Dedifferentiated amniotic fluid mesenchymal stem cell (primary cell): Measurements from ENCODE around the gene SPDEF.

Experiments
- DNase-seq: peaks from one replicate; pipeline ENCODE4 v3.0.0-alpha.2; 2016; ENCODE audit errors: extremely low spot score

Gene SPDEF

DNA sequence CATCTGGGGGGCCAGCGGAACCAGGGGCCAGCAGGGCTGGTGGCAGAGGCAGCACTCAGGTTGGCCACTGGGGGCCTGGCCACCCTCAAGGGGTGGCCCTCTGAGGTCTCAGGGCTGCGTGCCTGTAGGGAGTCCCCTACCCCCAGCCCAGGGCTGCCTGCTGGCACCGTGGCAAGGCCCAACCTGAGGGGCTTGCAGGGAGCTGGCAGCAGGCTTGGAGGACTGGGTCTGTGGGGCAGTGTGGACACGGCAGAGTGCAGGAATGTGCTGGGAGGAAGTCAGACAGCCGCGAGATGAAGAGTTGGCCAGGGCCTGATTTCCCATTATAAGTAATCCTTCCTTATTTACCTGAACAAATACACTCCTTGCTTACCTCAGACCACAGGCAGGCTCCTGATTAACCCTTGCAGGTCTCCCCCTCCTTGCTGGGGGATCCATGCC, at the start of gene SPDEF:
Gene SPDEF, minus strand, starts transcription at position 299 of the 441 bp plus-strand sequence. CDS start 11,874 bp downstream, outside the sequence.
- no peak for DNase-seq

DNA sequence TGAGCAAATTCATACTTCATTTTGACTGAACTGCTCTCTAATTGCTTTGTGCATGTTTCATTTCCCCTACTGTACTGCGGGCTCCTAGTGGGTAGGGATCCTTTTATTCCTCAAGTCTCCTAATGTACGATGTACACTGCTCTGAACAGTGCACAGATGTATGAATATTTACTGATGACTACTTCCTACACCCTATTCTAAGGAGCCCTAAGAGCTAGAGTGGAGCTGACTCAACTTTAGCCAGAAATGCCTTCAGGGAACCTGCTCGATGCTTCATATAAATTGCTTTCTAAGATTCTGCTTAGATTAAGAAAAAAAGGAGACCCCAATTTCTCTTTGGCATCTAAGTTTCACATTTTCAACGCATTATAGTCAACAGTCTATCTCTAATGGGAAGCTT, 47.6 kb upstream of the SPDEF start:
- DNase-seq, result no peak

DNA sequence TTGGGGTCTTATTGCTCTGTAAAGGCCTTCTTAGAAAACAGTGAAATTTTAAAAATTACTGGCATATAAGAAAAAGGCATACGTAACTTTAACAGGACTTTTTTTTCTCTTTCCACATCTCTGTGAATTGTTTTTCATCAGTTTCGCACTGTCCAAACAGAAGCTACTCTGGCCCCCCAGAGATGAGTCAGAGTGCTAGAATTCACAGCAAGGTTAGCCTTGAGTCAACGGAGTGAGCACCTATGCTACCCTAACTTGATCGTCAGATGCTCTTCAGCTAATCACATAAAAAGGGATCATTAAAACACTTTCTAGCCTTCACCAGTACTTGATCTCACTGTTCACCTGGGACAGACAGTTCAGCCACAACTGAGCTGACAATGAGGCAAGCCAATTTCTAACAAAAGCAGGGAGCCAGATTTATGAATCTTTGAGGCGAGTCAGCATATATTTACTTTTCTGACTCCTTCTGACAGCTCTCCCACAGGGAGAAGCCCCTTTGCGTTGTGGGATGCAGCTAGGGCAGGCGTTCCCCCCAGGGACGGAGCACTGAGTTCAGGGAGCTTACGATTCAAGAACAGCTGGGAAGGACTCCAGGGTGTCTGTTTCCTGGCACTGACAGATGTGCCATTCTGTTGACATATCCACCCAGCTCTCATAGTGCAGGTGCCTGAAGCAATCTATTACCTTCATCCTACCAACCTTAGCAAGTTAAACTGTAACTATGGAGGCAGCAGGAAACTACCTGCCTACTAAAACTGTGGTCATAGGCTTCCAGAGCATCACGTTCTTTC, 46.4 kb upstream of the SPDEF start:
- no peak for DNase-seq

DNA sequence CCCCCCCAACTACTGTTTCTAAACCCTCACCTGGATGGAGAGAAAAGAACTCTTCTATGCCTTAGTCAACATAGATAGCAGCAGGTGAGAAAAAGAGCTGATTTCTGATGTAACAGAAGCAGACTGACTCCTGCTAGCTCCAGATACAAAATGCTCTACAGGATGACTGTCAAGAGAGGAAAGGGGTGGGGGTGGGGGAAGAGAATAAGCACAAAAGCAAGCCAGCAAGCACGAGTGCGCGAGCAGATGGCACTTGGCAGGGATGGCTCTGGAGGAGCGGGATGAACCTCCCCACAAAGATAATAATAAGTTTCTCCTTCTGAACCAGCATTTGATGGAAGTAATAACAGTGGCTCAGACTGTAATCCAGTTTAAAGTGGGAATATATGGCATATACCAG, 45.6 kb upstream of the SPDEF start:
- no peak for DNase-seq

DNA sequence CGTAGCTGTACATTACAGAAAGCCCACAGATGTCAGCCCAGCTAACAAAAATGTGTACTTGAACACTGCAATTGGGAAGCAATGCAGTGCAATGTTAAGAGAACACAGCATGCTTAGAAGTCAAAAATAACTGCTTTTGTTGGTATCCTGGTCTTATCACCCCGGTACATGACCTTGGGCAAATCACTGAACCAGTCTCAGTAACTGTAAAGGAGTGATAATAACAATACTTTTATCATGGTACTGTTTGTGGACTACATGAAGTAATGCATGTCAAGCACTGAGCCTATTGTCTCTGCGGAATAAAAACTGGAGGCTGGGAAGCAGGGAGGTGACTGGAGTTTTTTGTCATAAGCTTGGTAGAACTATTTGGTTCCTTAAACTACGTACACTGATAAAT, 44.7 kb upstream of the SPDEF start:
- DNase-seq, result no peak

DNA sequence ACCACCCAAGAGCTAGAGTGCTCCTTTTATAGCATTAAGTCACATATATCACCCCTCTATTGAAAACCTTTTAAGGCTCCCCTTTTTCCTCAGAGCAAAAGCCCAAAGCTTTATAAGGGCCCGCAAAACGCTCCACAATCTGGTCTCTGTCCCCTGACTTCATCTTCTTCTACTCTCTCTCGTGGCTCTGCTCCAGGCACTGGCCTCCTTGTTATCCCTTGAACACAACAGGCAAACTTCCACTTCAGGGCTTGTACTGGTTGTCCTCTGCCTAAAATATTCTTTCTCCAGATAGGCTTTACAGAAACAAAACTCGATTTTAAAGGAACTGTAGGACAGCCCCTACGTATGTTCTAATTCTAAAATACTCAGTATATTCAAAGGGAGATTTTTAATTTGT, 44.0 kb upstream of the SPDEF start:
- DNase-seq, result no peak

DNA sequence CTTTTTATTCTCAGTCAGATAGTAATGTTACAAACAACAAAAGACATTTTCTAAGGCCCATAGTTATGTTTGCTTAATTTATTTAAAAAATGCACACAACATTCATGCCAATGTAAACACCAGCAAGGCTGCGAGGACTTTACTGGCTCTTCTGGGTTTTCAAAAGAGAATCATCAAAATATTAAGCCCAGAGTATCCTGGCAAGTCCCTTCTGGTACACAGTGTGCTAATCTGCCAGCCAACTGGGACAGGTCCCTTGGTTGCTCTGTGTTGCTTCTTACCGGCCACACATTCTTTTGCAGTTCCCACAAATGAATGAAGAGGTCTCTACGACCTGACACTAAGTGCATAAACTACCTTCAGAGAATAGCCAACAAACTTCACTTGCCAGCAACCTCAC, 42.6 kb upstream of the SPDEF start:
- no peak for DNase-seq

DNA sequence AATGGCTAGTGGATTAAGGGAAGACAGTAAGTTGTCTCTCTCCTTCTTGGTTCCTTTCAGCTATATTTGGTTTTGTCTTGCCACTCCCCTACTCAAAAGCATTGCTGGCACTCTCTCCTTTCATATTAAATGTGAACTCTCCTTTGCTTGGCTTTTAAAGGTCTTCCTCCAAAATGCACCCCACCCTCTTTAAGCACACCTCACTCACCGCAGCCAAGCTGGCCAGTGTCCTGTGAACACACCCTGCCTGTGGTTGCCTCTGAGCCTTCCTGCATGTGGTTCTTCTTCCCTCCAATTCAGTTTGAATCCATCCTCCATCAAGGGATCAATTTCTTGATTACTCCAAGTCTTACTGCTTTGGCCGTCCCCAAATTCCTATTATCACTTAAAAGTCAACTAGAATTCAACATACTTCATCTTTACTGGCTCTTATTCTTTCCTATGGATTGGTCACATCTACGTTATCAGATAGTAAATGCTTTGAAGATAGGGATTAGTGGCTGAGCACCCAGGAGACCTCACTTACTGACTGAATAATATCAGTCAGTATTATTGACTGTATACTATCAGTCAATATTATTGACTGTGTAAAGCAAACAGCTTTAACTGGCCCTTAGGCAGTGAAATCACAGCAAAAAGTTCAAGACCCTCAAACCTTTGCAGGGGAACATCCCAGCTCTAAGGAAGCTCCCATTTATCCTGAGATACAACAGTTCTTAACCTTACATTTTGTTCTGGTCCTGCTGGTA, 41.6 kb upstream of the SPDEF start:
- no peak for DNase-seq

DNA sequence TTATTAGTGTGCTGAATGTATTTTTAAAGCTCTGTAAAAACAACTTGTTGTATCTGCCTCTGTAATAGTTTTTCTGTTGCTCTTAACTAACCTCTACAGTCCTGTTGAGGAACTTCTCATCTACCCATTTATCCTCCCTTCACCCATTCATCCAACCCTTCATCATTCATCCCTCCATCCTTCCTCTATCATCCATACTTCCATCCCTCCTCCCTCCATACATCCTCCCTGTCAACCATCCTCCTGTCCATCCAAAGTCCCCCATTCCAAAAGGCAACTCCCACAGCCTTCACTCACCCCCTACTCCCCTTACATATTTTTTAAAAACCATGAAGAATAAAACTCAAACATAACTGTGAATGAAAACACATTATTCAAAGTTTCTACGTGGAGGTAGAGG, 40.7 kb upstream of the SPDEF start:
- no peak for DNase-seq

DNA sequence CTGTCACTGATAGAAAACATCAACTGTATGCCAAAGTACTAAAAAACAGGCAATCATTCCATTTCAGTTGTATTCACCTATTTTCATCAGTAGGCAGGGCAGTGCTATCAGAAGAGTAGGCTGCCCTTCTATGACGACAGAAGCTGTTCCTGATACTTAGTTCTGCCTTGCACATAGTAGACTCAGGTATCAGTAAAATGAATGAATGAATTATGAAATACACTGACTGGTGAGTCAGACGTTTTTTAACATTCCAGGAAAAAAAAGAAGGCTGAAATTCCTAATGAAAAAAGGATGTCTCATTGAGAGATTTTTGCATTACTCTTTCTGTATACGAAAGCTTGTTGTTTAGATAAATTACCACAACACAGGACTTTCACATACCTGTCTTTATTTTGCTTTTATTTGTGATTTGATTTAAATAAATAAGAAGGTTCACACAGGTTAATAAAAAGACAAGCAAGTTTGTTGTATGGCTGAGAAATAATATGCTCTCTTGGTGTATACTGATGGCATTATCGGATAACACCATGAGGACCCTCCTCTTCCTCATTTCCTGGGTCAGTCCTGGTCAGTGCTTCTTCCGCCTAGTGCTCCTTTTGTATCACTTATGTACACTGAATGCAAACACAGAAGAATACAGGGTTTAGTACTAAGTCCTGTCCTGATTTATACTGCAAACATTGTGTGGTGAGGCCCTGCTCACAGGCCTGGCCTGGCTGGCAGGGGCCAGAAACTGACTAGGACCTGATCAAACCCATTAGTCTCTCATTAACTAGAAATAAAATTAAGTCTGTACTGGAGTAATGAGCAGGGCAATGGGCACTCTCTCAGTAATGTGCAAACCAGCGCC, 39.4 kb upstream of the SPDEF start:
- DNase-seq, result peak; percentile 26

DNA sequence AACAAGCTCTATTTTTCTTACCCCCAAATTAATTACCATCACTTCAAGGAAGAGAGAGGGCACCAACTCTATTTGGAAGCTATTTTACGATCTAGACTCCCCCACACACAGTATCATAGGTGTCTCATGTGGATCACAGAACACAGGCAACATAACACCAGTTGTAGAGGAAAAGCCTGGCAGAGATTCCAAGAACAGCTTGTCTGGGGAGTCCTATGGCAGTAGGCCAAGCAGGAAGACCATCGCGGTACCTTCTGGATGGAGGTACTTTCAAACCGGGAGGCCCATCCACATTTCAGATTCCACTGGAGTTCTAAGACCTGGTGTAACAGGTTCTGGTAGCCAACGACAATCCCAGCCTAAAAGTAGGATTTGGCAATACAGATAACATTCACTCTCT, 37.6 kb upstream of the SPDEF start:
- no peak for DNase-seq

DNA sequence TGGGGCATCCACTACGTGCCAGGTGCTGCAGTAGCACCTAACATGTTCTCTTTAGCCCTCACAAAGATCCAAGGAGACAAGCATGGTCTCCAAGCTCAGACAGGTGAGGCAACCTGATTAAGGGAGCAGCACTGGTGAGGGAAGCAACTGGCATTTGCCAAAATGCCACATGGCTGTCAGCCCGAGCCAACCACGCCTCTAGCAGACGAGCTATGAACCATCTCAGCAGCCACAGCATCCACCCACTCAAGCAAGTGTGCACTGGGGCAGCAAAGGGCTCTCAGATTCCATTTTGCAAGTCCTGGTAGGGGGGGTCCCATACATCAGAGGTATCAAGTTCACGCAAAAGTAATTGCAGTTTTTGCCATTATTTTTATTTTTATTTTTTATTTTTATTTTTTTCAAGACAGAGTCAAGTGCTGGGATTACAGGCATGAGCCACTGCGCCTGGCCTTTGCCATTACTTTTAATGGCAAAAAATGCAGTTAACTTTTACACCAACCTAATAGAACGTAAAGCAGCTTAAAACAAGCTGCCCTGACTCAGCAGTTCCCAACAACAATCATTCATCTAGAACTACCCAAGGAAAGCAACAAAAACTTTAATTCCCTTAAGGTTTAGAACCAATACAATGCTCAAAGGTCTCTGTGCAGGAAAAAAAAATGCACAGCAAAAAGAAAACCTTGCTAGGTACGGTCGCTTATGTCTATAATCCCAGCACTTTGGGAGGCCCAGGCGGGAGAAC, 36.3 kb upstream of the SPDEF start:
- DNase-seq, result no peak

DNA sequence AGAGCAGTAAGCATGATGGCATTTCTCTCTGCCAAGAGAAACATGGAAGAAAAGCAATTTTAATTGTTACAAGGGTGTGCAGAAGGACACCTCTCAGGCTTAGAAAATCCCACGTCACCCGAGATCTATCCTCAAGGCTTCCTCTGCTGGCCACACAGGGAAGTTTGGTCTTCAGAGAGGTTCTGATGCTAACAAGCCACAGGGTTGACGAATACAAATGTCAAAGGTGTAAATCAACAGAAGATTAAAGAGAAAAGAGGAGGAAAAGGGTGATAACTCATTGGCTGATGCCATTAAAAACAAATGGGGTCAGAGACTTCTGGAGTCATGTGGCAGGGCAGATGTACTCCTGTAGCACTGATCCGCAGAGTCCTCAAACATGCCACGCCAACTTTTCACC, 33.6 kb upstream of the SPDEF start:
- DNase-seq, result no peak

DNA sequence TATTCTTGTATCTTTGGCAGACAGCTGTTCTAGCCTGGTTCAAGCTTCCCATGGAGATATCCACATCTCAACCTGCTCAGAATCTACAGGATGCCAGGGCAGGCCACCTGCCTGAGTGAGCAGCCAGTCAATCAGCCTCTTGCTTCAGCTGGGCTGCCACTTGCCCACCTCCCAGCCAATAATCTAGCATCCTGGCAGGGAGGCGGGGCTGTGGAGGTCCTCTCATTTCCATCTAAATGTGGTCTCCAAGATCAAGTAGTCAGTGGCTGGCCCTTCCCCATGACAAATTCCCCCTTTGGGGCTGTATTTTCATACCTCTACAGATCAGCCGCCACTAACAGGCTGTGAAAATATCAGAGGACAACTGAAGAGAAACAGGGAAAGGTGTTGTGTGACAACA, 33.0 kb upstream of the SPDEF start:
- no peak for DNase-seq

DNA sequence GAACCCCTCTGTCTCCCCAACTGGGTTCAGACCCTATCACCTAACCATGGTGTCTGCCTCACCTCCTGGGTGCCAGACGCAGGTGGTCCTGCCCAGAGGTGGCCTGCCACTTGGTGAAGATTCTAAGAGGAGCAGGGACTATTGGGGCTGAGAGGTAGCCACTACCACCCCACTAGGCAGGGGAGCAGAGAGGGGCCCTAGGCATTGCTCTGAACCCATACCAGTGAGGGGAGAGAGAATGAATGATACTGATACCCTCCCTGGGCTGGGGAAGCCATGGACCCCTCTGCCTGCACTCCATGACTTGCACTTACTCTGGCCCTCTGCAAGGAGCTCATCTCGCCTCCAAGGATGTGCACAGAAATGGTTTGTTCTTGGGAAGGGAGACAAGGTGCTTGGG, 31.7 kb upstream of the SPDEF start:
- no peak for DNase-seq

DNA sequence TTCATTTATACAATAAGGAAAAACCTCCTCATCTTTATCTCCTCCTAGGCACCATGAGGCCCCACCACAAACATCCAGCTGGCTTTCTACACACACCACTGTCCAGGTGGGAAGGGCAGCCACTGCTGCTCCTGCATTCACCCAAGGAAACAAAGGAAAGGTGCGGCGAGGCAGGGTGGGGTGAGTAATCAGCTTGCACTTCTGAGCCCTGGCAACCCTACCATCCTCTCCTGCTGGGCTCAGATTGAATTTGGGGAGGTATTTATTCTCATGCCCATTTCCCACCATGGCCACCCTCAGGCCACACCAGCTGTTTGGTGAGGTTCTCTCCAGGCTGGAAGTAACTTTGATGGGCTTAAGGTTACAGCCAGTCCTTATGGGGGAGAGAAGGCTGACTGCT, 31.2 kb upstream of the SPDEF start:
- DNase-seq, result no peak

DNA sequence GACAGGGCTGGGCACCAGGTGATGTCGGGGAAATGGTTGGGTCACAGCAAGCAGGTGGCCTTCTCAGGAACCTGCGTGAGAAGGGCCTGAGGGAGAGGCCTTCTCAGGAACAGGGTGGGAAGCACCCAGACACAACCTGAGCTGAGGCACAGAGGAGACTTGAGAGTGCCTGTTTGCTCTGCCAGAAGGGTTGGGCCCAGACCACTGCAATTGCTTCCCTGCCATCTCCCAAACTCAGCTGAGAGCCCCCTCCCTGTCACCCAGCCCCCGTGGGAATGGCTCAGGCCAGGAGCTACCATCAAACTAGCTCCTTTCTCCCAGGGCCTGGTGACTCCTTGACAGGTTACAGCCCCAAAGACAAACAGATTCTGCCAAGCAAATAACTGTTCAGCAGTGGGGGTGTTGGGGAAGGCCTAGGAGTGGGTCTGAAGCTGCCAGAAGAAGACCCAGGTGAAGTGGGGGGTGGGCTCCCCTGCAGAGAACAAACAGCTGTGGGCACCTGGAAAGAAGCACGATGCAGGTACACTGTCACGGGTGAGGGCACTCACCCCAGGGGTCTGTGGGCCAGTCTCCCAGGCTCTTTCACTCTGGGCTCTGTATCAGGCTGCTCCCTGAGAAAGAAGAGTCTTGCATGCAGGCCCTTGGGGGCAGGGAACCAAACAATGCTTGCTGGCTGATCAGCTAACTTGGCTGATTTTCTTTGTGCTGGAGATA, 30.4 kb upstream of the SPDEF start:
- DNase-seq, result no peak

DNA sequence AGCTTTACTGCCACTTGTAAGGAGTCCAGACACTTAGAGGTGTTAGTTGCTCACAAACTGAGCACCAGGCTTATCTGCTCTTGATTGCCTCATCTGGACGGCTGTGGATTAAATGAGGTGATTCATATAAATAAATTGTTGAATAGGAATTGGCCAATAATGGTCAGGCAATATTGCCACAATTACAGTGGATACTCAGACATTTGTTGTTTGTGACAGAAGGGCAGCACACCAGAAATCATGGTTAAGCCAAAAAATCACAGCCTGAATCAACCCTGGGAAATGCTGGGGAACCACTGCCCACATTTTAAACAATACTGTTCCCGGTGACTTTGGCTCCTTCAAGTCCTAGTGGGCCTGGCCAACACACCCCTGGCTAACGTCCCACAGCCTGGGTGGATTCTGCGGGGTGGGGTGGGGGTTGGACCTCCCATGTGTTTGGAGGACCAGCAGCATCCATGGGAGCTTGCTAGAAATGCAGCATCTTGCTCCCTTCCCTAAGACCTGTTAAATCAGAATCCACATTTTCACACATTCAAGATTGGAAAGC, 29.5 kb upstream of the SPDEF start:
- DNase-seq, result no peak

DNA sequence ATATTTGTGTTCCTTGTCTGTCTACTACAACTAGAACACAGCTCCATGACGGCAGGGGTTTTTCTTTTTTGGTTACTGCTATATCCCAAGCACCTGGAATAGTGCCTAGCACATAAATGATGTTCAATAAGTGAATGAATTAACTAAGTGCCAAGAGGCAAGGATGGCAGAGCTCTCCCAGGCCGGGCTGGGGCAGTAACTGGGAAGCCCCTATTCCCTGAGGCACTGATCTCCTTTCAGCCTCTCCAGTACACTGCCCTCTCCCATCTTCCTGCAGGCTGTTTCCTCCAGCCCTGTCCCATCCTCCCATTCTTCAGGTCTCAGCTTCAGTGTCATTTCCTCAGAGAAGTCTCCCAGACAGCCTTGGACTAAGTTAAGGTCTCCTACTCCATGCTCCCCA, 29.0 kb upstream of the SPDEF start:
- DNase-seq, result no peak

DNA sequence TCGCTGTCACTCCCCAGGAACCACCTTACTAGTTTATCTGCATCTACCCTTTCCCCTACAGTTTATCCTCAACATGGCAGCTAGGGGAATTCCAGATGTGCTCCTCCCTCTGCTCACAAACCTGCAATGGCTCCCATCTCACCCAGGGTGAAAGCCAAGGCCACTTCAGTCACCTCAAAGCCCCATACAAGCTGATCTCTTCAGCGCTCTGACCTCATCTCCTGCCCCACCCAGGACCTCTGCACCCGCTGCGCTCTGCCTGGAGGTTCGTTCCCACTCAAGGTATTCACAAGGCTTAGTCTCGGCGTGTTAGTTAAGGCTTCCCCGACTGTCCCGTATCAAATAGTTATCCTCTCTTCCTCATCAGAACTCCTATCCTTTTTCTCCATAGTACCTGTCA, 28.6 kb upstream of the SPDEF start:
- no peak for DNase-seq
